K562 (cell line): Measurements from ENCODE around the gene MYH7B. TPM values are rescaled to one million over a fixed set of nuclear protein-coding genes. Genes with fewer than 3 reads are reported as not detected.

Experiments
- CEBPG ChIP-seq, 3 experiments: fragments of 200-800 bp in 1 of 3; sonication (Bioruptor generic) in 1 of 3; sonication (generic) in 1 of 3; formaldehyde crosslinking in 1 of 3; IDR thresholded peaks in 2 of 3; conservative IDR thresholded peaks in 1 of 3; 2 replicates each; pipeline versions ENCODE4 v1.6.1 to v1.8.0; 2016 to 2022; ENCODE audit warnings: missing compliant biosample characterization in 2 of 3, missing genetic modification characterization in 2 of 3, mild to moderate bottlenecking in 1 of 3, missing genetic modification reagents in 1 of 3
- COPS2 ChIP-seq: fragments of 450-650 bp; conservative IDR thresholded peaks from 2 replicates; pipeline ENCODE4 v1.6.1; 2016; ENCODE audit warnings: mild to moderate bottlenecking, moderate library complexity
- MEF2D ChIP-seq: conservative IDR thresholded peaks from 2 replicates; pipeline ENCODE4 v1.6.1; 2016; ENCODE audit warnings: low read depth, missing genetic modification characterization, missing compliant biosample characterization
- NCOA1 ChIP-seq: fragments of 450-650 bp; IDR thresholded peaks from 2 replicates; pipeline ENCODE4 v1.6.1; 2016; ENCODE audit warnings: low read depth
- POLR3G ChIP-seq: IDR thresholded peaks from 2 replicates; pipeline ENCODE4 v1.6.1; 2011; ENCODE audit not compliant: insufficient read length, insufficient replicate concordance; ENCODE audit errors: extremely low read depth
- SAFB ChIP-seq: fragments of 200-400 bp; formaldehyde crosslinking; IDR thresholded peaks from 2 replicates; pipeline ENCODE4 v1.6.1; 2017; ENCODE audit warnings: low read depth, low read length, borderline replicate concordance
- SOX6 ChIP-seq: fragments of 450-650 bp; IDR thresholded peaks from 2 replicates; pipeline ENCODE4 v1.6.1; 2014; ENCODE audit warnings: mild to moderate bottlenecking
- SRSF7 ChIP-seq: fragments of 200-400 bp; formaldehyde crosslinking; optimal IDR thresholded peaks from 2 replicates; pipeline ENCODE3; 2017; ENCODE audit warnings: mild to moderate bottlenecking, low read depth, low read length
- XRCC3 ChIP-seq: fragments of 450-650 bp; IDR thresholded peaks from 2 replicates; pipeline ENCODE4 v1.6.1; 2017; ENCODE audit warnings: mild to moderate bottlenecking, moderate library complexity
- ZC3H8 ChIP-seq: fragments of 450-650 bp; IDR thresholded peaks from 2 replicates; pipeline ENCODE4 v1.6.1; 2017
- ZNF431 ChIP-seq: sonication (generic); formaldehyde crosslinking; IDR thresholded peaks from 2 replicates; pipeline ENCODE4 v1.8.0; 2022; ENCODE audit warnings: mild to moderate bottlenecking, missing genetic modification reagents
- microRNA counts: library from miRNA; unstranded; fragments of <30 nt; microRNA quantifications from one replicate; lab custom pipeline; 2016
- microRNA-seq: library from miRNA; unstranded; fragments of <30 nt; microRNA quantifications from one replicate; pipeline ENCODE4, GENCODE V29; 2018; ENCODE audit warnings: borderline microRNAs expressed
- polyA plus RNA-seq, 8 experiments: library from polyadenylated mRNA; depleted of rRNA in 4 of 8; stranded (reverse) in 5 of 8; unstranded in 3 of 8; fragments of >200 nt; fragmentation: Nextera tagmentation in 2 of 8; fragmentation: Illumina TruSeq in 1 of 8; extraction: Ambion mirVana in 2 of 8; extraction: Trizol in 1 of 8; gene quantifications; 2 replicates each; pipeline versions ENCODE4 v1.2.1 to v1.2.3, GENCODE V29; 2011 to 2014; ENCODE audit warnings: inconsistent platforms in 1 of 8, missing spikeins in 1 of 8
- small RNA-seq: library from RNA; depleted of rRNA; stranded (forward); fragments of <200 nt; gene quantifications from one replicate; pipeline ENCODE3, GENCODE V24; 2014
- total RNA-seq, 7 experiments: library from RNA; depleted of rRNA in 6 of 7; stranded (reverse); fragments of >200 nt in 6 of 7; fragmentation: Illumina TruSeq in 2 of 7; extraction: Trizol in 2 of 7; gene quantifications; 2 replicates each; pipeline versions ENCODE4 v1.2.1 to v1.2.3, GENCODE V29; 2011 to 2021; ENCODE audit warnings: low replicate concordance in 1 of 7

The MYH7B gene
- total and polyA plus RNA-seq, 9 of the 15 experiments (the other 6 are each of a cell fraction or from before 2014, with no cell fraction given): 0.07 to 0.34 (median 0.13) TPM; not detected in 3

DNA sequence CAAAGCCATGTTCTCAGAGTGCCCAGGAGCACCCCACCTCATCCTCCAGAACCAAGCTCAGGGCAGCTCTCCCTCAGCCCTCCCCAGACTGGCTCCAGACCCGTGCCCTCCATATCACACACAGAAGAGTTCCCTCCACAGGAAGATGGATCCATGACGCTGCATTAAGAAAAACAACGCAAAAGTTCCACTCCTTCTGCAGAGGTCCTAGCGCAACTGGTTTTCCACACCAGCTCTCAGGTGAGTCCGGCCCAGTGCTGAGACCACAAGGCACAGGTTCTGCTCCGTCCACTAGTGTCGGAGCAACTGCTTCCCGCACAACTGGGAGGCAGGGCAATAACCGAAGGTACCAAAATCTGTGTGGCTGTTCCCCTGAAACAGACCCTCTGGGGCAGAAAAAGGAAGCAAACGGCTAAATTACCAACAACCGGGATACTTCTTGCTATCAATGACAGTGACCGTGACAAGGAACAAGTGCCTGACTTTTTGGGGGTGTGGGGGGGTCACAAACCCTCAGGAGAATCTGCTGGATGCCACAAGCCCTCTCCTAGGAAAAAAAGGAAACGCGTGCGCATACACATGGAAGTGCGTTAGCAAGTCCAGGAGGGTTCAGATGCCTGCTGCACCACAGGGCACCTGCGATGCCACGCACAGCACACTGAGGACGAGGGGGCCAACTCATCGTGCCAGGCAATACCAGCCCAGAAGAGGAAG, 49.2 kb downstream of the MYH7B start (continued):
- no peak for TF ChIP-seq POLR3G
- no peak for TF ChIP-seq SOX6
- TF ChIP-seq COPS2: no peak
- no peak for TF ChIP-seq XRCC3
- no peak for TF ChIP-seq SAFB
- no peak for TF ChIP-seq ZNF431 (CRISPR knock-in tag)
- no peak for TF ChIP-seq ZC3H8
- TF ChIP-seq SRSF7: no peak
- no peak for TF ChIP-seq NCOA1
- no peak for TF ChIP-seq MEF2D (tag)
- no peak for TF ChIP-seq CEBPG (CRISPR knock-in tag; IDR thresholded peaks at IDR 0.05)
- no peak for TF ChIP-seq CEBPG (tag; conservative IDR thresholded peaks at IDR 0.05 in 1 of 2, IDR thresholded peaks at IDR 0.05 in 1 of 2)
- TF ChIP-seq, all 486 proteins: peak for 0

MicroRNAs within 50 kb of the gene (microRNA counts, 767-probe panel; counts per million panel counts)
- microRNA hsa-miR-499a-3p (lab: Ali Mortazavi, UCI): 1,510 counts per million, percentile 37 among the panel's probes with 10 or more counts
- not detected for microRNA hsa-miR-499a-5p (lab: Ali Mortazavi, UCI)
- microRNA hsa-miR-499b-3p (lab: Ali Mortazavi, UCI): not detected
- microRNA hsa-miR-499b-5p (lab: Ali Mortazavi, UCI): not detected

Small RNA genes lying within 50 kb of the gene (microRNA-seq; reads per million reads assigned to microRNA genes)
- gene MIR499A: not detected
- gene MIR499B: not detected

Small RNA genes lying within 50 kb of the gene (small RNA-seq; reads per million reads assigned to genes)
- gene MIR499A: 0.29 reads per million

Other genes starting within 250 kb of the MYH7B start
- 5.2 and 8.1 TPM in 2 replicates for gene NCOA6, start 130.2 kb upstream of the MYH7B start, total RNA-seq (2014; rRNA removed)
- gene NCOA6, start 130.2 kb upstream of the MYH7B start, total RNA-seq (2014; rRNA removed; fragmentation: Illumina TruSeq; extraction: Trizol): 6.7 and 7.8 TPM in 2 replicates
- gene NCOA6, start 130.2 kb upstream of the MYH7B start, total RNA-seq (2015; rRNA removed; fragmentation: Illumina TruSeq; extraction: Trizol): 6.1 and 8.4 TPM in 2 replicates
- 17.3 and 17.7 TPM in 2 replicates for gene NCOA6, start 130.2 kb upstream of the MYH7B start, total RNA-seq (2021)
- 9.9 and 12.7 TPM in 2 replicates for gene NCOA6, start 130.2 kb upstream of the MYH7B start, polyA plus RNA-seq (2011; rRNA removed)
- gene NCOA6, start 130.2 kb upstream of the MYH7B start, polyA plus RNA-seq (2014; fragmentation: Illumina TruSeq; extraction: Trizol): 18.6 and 25.0 TPM in 2 replicates
- gene NCOA6, start 130.2 kb upstream of the MYH7B start, polyA plus RNA-seq (2014; fragmentation: Nextera tagmentation; extraction: Ambion mirVana): 1 to 10 TPM; 8.2 to 9.5 TPM
- gene NCOA6, start 130.2 kb upstream of the MYH7B start, polyA plus RNA-seq (2014; rRNA removed): 12.2 TPM in 2 replicates
- gene GGT7, start 83.0 kb upstream of the MYH7B start, total RNA-seq (2014; rRNA removed): 5.9 and 8.7 TPM in 2 replicates
- gene GGT7, start 83.0 kb upstream of the MYH7B start, total RNA-seq (2014; rRNA removed; fragmentation: Illumina TruSeq; extraction: Trizol): 1.9 and 2.9 TPM in 2 replicates
- gene GGT7, start 83.0 kb upstream of the MYH7B start, total RNA-seq (2015; rRNA removed; fragmentation: Illumina TruSeq; extraction: Trizol): 3.1 and 3.3 TPM in 2 replicates
- 16.4 and 18.3 TPM in 2 replicates for gene GGT7, start 83.0 kb upstream of the MYH7B start, total RNA-seq (2021)
- 11.4 and 22.1 TPM in 2 replicates for gene GGT7, start 83.0 kb upstream of the MYH7B start, polyA plus RNA-seq (2011; rRNA removed)
- gene GGT7, start 83.0 kb upstream of the MYH7B start, polyA plus RNA-seq (2014; fragmentation: Illumina TruSeq; extraction: Trizol): 8.4 and 9.8 TPM in 2 replicates
- under 1 TPM; 0.04 to 0.07 TPM for gene GGT7, start 83.0 kb upstream of the MYH7B start, polyA plus RNA-seq (2014; fragmentation: Nextera tagmentation; extraction: Ambion mirVana)
- 17.3 and 21.6 TPM in 2 replicates for gene GGT7, start 83.0 kb upstream of the MYH7B start, polyA plus RNA-seq (2014; rRNA removed)
- 94.3 and 97.9 TPM in 2 replicates for gene ACSS2, start 79.3 kb upstream of the MYH7B start, total RNA-seq (2014; rRNA removed)
- 49.5 and 52.9 TPM in 2 replicates for gene ACSS2, start 79.3 kb upstream of the MYH7B start, total RNA-seq (2014; rRNA removed; fragmentation: Illumina TruSeq; extraction: Trizol)
- gene ACSS2, start 79.3 kb upstream of the MYH7B start, total RNA-seq (2015; rRNA removed; fragmentation: Illumina TruSeq; extraction: Trizol): 43.7 and 48.6 TPM in 2 replicates
- 64.0 and 66.2 TPM in 2 replicates for gene ACSS2, start 79.3 kb upstream of the MYH7B start, total RNA-seq (2021)
- 246 and 419 TPM in 2 replicates for gene ACSS2, start 79.3 kb upstream of the MYH7B start, polyA plus RNA-seq (2011; rRNA removed)
- gene ACSS2, start 79.3 kb upstream of the MYH7B start, polyA plus RNA-seq (2014; fragmentation: Illumina TruSeq; extraction: Trizol): 64.0 and 77.6 TPM in 2 replicates
- gene ACSS2, start 79.3 kb upstream of the MYH7B start, polyA plus RNA-seq (2014; fragmentation: Nextera tagmentation; extraction: Ambion mirVana): 10 to 100 TPM; 21.9 to 26.5 TPM
- 78.4 and 81.5 TPM in 2 replicates for gene ACSS2, start 79.3 kb upstream of the MYH7B start, polyA plus RNA-seq (2014; rRNA removed)
- gene GSS, start 62 bp upstream of the MYH7B start, total RNA-seq (2014; rRNA removed): 89.4 and 96.2 TPM in 2 replicates
- 67.1 and 71.3 TPM in 2 replicates for gene GSS, start 62 bp upstream of the MYH7B start, total RNA-seq (2014; rRNA removed; fragmentation: Illumina TruSeq; extraction: Trizol)
- 70.3 and 75.8 TPM in 2 replicates for gene GSS, start 62 bp upstream of the MYH7B start, total RNA-seq (2015; rRNA removed; fragmentation: Illumina TruSeq; extraction: Trizol)
- gene GSS, start 62 bp upstream of the MYH7B start, total RNA-seq (2021): 85.7 and 93.2 TPM in 2 replicates
- 165 and 169 TPM in 2 replicates for gene GSS, start 62 bp upstream of the MYH7B start, polyA plus RNA-seq (2011; rRNA removed)
- gene GSS, start 62 bp upstream of the MYH7B start, polyA plus RNA-seq (2014; fragmentation: Illumina TruSeq; extraction: Trizol): 102 and 107 TPM in 2 replicates
- gene GSS, start 62 bp upstream of the MYH7B start, polyA plus RNA-seq (2014; fragmentation: Nextera tagmentation; extraction: Ambion mirVana): 10 to 100 TPM; 18.4 to 40.4 TPM
- 114 and 130 TPM in 2 replicates for gene GSS, start 62 bp upstream of the MYH7B start, polyA plus RNA-seq (2014; rRNA removed)
- gene TRPC4AP, start 136.9 kb downstream of the MYH7B start, total RNA-seq (2014; rRNA removed): 27.8 and 30.4 TPM in 2 replicates
- gene TRPC4AP, start 136.9 kb downstream of the MYH7B start, total RNA-seq (2014; rRNA removed; fragmentation: Illumina TruSeq; extraction: Trizol): 30.8 and 31.4 TPM in 2 replicates
- 33.2 and 33.3 TPM in 2 replicates for gene TRPC4AP, start 136.9 kb downstream of the MYH7B start, total RNA-seq (2015; rRNA removed; fragmentation: Illumina TruSeq; extraction: Trizol)
- gene TRPC4AP, start 136.9 kb downstream of the MYH7B start, total RNA-seq (2021): 52.4 and 55.9 TPM in 2 replicates
- gene TRPC4AP, start 136.9 kb downstream of the MYH7B start, polyA plus RNA-seq (2011; rRNA removed): 70.3 and 92.0 TPM in 2 replicates
- 49.1 and 53.7 TPM in 2 replicates for gene TRPC4AP, start 136.9 kb downstream of the MYH7B start, polyA plus RNA-seq (2014; fragmentation: Illumina TruSeq; extraction: Trizol)
- gene TRPC4AP, start 136.9 kb downstream of the MYH7B start, polyA plus RNA-seq (2014; fragmentation: Nextera tagmentation; extraction: Ambion mirVana): 1 to 10 TPM; 2.3 to 3.6 TPM
- gene TRPC4AP, start 136.9 kb downstream of the MYH7B start, polyA plus RNA-seq (2014; rRNA removed): 54.4 and 55.0 TPM in 2 replicates
- gene EDEM2, start 191.5 kb downstream of the MYH7B start, total RNA-seq (2014; rRNA removed): 10.1 and 13.3 TPM in 2 replicates
- 8.6 and 9.7 TPM in 2 replicates for gene EDEM2, start 191.5 kb downstream of the MYH7B start, total RNA-seq (2014; rRNA removed; fragmentation: Illumina TruSeq; extraction: Trizol)
- gene EDEM2, start 191.5 kb downstream of the MYH7B start, total RNA-seq (2015; rRNA removed; fragmentation: Illumina TruSeq; extraction: Trizol): 10.9 and 11.2 TPM in 2 replicates
- gene EDEM2, start 191.5 kb downstream of the MYH7B start, total RNA-seq (2021): 9.8 and 10.4 TPM in 2 replicates
- 6.9 and 8.8 TPM in 2 replicates for gene EDEM2, start 191.5 kb downstream of the MYH7B start, polyA plus RNA-seq (2011; rRNA removed)
- 10.3 and 11.0 TPM in 2 replicates for gene EDEM2, start 191.5 kb downstream of the MYH7B start, polyA plus RNA-seq (2014; fragmentation: Illumina TruSeq; extraction: Trizol)
- gene EDEM2, start 191.5 kb downstream of the MYH7B start, polyA plus RNA-seq (2014; fragmentation: Nextera tagmentation; extraction: Ambion mirVana): 1 to 10 TPM; 7.3 to 9.1 TPM
- gene EDEM2, start 191.5 kb downstream of the MYH7B start, polyA plus RNA-seq (2014; rRNA removed): 5.5 and 6.9 TPM in 2 replicates
- 4.9 and 5.7 TPM in 2 replicates for gene PROCR, start 216.2 kb downstream of the MYH7B start, total RNA-seq (2014; rRNA removed)
- gene PROCR, start 216.2 kb downstream of the MYH7B start, total RNA-seq (2014; rRNA removed; fragmentation: Illumina TruSeq; extraction: Trizol): 3.4 and 3.7 TPM in 2 replicates
- gene PROCR, start 216.2 kb downstream of the MYH7B start, total RNA-seq (2015; rRNA removed; fragmentation: Illumina TruSeq; extraction: Trizol): 3.8 and 4.0 TPM in 2 replicates
- 4.1 and 4.5 TPM in 2 replicates for gene PROCR, start 216.2 kb downstream of the MYH7B start, total RNA-seq (2021)
- gene PROCR, start 216.2 kb downstream of the MYH7B start, polyA plus RNA-seq (2011; rRNA removed): 5.3 and 7.1 TPM in 2 replicates
- 3.6 and 4.6 TPM in 2 replicates for gene PROCR, start 216.2 kb downstream of the MYH7B start, polyA plus RNA-seq (2014; fragmentation: Illumina TruSeq; extraction: Trizol)
- 1 to 10 TPM; 1.6 to 2.6 TPM for gene PROCR, start 216.2 kb downstream of the MYH7B start, polyA plus RNA-seq (2014; fragmentation: Nextera tagmentation; extraction: Ambion mirVana)
- gene PROCR, start 216.2 kb downstream of the MYH7B start, polyA plus RNA-seq (2014; rRNA removed): 6.1 and 9.6 TPM in 2 replicates